ENCODE measurements around the gene GRID2.

DNA sequence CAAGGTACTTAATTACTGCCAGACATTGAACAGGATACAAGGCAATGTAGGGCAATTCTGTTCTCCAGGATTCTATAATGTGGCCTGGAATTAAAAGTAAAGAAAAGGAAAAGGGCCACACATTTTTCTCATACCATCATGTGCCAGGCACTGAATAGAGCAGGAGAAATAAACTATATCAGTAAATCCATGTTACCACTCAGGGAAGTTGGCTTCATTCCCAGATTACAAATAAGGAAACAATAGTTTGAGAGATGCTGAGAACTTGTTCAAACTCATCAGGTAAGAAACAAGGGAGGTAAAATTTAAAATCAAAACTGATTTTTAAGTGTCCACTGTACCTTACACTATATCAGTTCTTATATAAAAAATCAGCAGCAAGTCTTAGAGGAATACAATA lies 879.8 kb downstream of the GRID2 start:
- TF ChIP-seq, protein P1, sequence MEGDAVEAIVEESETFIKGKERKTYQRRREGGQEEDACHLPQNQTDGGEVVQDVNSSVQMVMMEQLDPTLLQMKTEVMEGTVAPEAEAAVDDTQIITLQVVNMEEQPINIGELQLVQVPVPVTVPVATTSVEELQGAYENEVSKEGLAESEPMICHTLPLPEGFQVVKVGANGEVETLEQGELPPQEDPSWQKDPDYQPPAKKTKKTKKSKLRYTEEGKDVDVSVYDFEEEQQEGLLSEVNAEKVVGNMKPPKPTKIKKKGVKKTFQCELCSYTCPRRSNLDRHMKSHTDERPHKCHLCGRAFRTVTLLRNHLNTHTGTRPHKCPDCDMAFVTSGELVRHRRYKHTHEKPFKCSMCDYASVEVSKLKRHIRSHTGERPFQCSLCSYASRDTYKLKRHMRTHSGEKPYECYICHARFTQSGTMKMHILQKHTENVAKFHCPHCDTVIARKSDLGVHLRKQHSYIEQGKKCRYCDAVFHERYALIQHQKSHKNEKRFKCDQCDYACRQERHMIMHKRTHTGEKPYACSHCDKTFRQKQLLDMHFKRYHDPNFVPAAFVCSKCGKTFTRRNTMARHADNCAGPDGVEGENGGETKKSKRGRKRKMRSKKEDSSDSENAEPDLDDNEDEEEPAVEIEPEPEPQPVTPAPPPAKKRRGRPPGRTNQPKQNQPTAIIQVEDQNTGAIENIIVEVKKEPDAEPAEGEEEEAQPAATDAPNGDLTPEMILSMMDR (IDR thresholded peaks at IDR 0.05) = no peak
- TF ChIP-seq POLR2AphosphoS5 (IDR thresholded peaks at IDR 0.05) = no peak

Measured in breast epithelium (tissue), 3 donors.